Stimulated activated effector memory CD8-positive, alpha-beta T cell treated with anti-CD3 and anti-CD28 coated beads, Interleukin-12 subunit alpha, Interleukin-12 subunit beta, amount 100 ng/mL, for 72 hours (primary cell): ENCODE results near the gene BRD9.

Experiments used
- ATAC-seq: fragments of 150-1000 bp; cut with Tn5 transposase; 2 replicates; pipeline ENCODE4 v1.10.0; 2021
- DNase-seq, 2 donors: peaks; one replicate each; pipeline ENCODE4 v3.0.0; 2021 to 2022; ENCODE audit warnings: low spot score in 2 of 2
- H3K27ac Mint-ChIP-seq: one replicate; pipeline ENCODE4 v1.8.0; 2022; ENCODE audit warnings: mild to moderate bottlenecking, mixed read lengths
- H3K36me3 Mint-ChIP-seq: one replicate; pipeline ENCODE4 v1.8.0; 2022; ENCODE audit warnings: mild to moderate bottlenecking, mixed read lengths
- H3K4me1 Mint-ChIP-seq: one replicate; pipeline ENCODE4 v1.8.0; 2022; ENCODE audit warnings: mixed read lengths
- H3K4me3 Mint-ChIP-seq: one replicate; pipeline ENCODE4 v1.8.0; 2022; ENCODE audit warnings: mild to moderate bottlenecking, mixed read lengths
- H3K9me3 Mint-ChIP-seq: one replicate; pipeline ENCODE4 v1.8.0; 2022; ENCODE audit warnings: mixed read lengths

Gene BRD9

GRCh38 chr5:914612-915011, 22.0 kb upstream of the BRD9 start:
- Mint-ChIP-seq H3K27ac (peak overlapping the region; percentile 61), H3K36me3 (peaks cover 32% of the 10 kb centered on the region), H3K9me3 (no peaks in the 10 kb centered on the region), H3K4me3 (no peak overlapping the region), H3K4me1 (peaks cover 15% of the 10 kb centered on the region)
- DNase-seq, result no peak
- no peak for ATAC-seq

- H3K4me1 Mint-ChIP-seq, result peaks cover 15% of the 10 kb centered on the region
- no peak overlapping the region for H3K4me3 Mint-ChIP-seq
- ATAC-seq (no peak), DNase-seq (no peak)
- peaks cover 32% of the 10 kb centered on the region for H3K36me3 Mint-ChIP-seq
- peak overlapping the region; percentile 61 for H3K27ac Mint-ChIP-seq
- no peaks in the 10 kb centered on the region for H3K9me3 Mint-ChIP-seq
Measured at GRCh38 chr5:914174-914573, 21.6 kb upstream of the BRD9 start.

- H3K4me1 Mint-ChIP-seq, result peaks cover 15% of the 10 kb centered on the region
- peak overlapping the region; percentile 60 for H3K4me3 Mint-ChIP-seq
- peaks cover 32% of the 10 kb centered on the region for H3K36me3 Mint-ChIP-seq
- H3K27ac Mint-ChIP-seq, result peak overlapping the region; percentile 96
- ATAC-seq (peak; percentile 95), DNase-seq (peak; percentile 48 to 59)
- no peaks in the 10 kb centered on the region for H3K9me3 Mint-ChIP-seq
Measured at GRCh38 chr5:912280-913091, 19.9 kb upstream of the BRD9 start.

- Mint-ChIP-seq H3K36me3 (peaks cover 38% of the 10 kb centered on the region), H3K9me3 (no peaks in the 10 kb centered on the region), H3K4me1 (peaks cover 15% of the 10 kb centered on the region), H3K27ac (peak overlapping the region; percentile 96), H3K4me3 (no peak overlapping the region)
- DNase-seq (no peak), ATAC-seq (no peak)
Measured at GRCh38 chr5:911601-912000, 19.0 kb upstream of the BRD9 start.

GRCh38 chr5:910769-911160, 18.2 kb upstream of the BRD9 start:
- peaks cover 40% of the 10 kb centered on the region for H3K36me3 Mint-ChIP-seq
- no peak overlapping the region for H3K27ac Mint-ChIP-seq
- no peaks in the 10 kb centered on the region for H3K9me3 Mint-ChIP-seq
- no peak for ATAC-seq
- H3K4me3 Mint-ChIP-seq, result no peak overlapping the region
- DNase-seq, result no peak
- H3K4me1 Mint-ChIP-seq, result peaks cover 15% of the 10 kb centered on the region

- H3K27ac Mint-ChIP-seq, result no peak overlapping the region
- H3K9me3 Mint-ChIP-seq, result no peaks in the 10 kb centered on the region
- no peak overlapping the region for H3K4me3 Mint-ChIP-seq
- H3K36me3 Mint-ChIP-seq, result peaks cover 45% of the 10 kb centered on the region
- no peak for DNase-seq
- no peak for ATAC-seq
- peaks cover 15% of the 10 kb centered on the region for H3K4me1 Mint-ChIP-seq
Measured at GRCh38 chr5:909994-910768, 17.6 kb upstream of the BRD9 start.

- ATAC-seq, result no peak
- Mint-ChIP-seq H3K4me1 (peaks cover 15% of the 10 kb centered on the region), H3K27ac (no peak overlapping the region)
Measured at GRCh38 chr5:909086-909485, 16.5 kb upstream of the BRD9 start.

GRCh38 chr5:908172-908571, 15.6 kb upstream of the BRD9 start:
- DNase-seq (no peak), ATAC-seq (no peak)
- H3K4me3 Mint-ChIP-seq, result no peak overlapping the region
- H3K27ac Mint-ChIP-seq, result no peak overlapping the region
- H3K9me3 Mint-ChIP-seq, result no peaks in the 10 kb centered on the region
- H3K36me3 Mint-ChIP-seq, result peaks cover 38% of the 10 kb centered on the region
- H3K4me1 Mint-ChIP-seq, result peaks cover 12% of the 10 kb centered on the region

More at GRCh38 chr5:909086-909485, 16.5 kb upstream of the BRD9 start:
- no peaks in the 10 kb centered on the region for H3K9me3 Mint-ChIP-seq
- no peak for DNase-seq
- no peak overlapping the region for H3K4me3 Mint-ChIP-seq
- H3K36me3 Mint-ChIP-seq, result peaks cover 42% of the 10 kb centered on the region

- no peak for DNase-seq
- no peak for ATAC-seq
- Mint-ChIP-seq H3K36me3 (peaks cover 34% of the 10 kb centered on the region), H3K9me3 (no peaks in the 10 kb centered on the region), H3K27ac (no peak overlapping the region), H3K4me3 (no peak overlapping the region), H3K4me1 (peaks cover 9% of the 10 kb centered on the region)
Measured at GRCh38 chr5:907366-907910, 14.8 kb upstream of the BRD9 start.

- peaks cover 28% of the 10 kb centered on the region for H3K36me3 Mint-ChIP-seq
- H3K9me3 Mint-ChIP-seq, result no peaks in the 10 kb centered on the region
- no peak for ATAC-seq
- peak overlapping the region; percentile 62 for H3K27ac Mint-ChIP-seq
- peaks cover 6% of the 10 kb centered on the region for H3K4me1 Mint-ChIP-seq
- no peak overlapping the region for H3K4me3 Mint-ChIP-seq
- no peak for DNase-seq
Measured at GRCh38 chr5:905139-905642, 12.6 kb upstream of the BRD9 start.

- Mint-ChIP-seq H3K36me3 (peaks cover 32% of the 10 kb centered on the region), H3K4me3 (no peak overlapping the region), H3K9me3 (no peaks in the 10 kb centered on the region), H3K4me1 (peaks cover 6% of the 10 kb centered on the region), H3K27ac (no peak overlapping the region)
- no peak for DNase-seq
- no peak for ATAC-seq
Measured at GRCh38 chr5:903756-904096, 11.1 kb upstream of the BRD9 start.

- DNase-seq (no peak), ATAC-seq (no peak)
- H3K9me3 Mint-ChIP-seq, result no peaks in the 10 kb centered on the region
- peaks cover 6% of the 10 kb centered on the region for H3K4me1 Mint-ChIP-seq
- H3K4me3 Mint-ChIP-seq, result no peak overlapping the region
- H3K27ac Mint-ChIP-seq, result no peak overlapping the region
- H3K36me3 Mint-ChIP-seq, result peaks cover 30% of the 10 kb centered on the region
Measured at GRCh38 chr5:902129-902916, 9.7 kb upstream of the BRD9 start.

GRCh38 chr5:900781-901180, 8.2 kb upstream of the BRD9 start:
- no peak for ATAC-seq
- Mint-ChIP-seq H3K9me3 (no peaks in the 10 kb centered on the region), H3K36me3 (peaks cover 24% of the 10 kb centered on the region), H3K4me3 (no peak overlapping the region), H3K4me1 (peaks cover 6% of the 10 kb centered on the region), H3K27ac (no peak overlapping the region)
- no peak for DNase-seq

- Mint-ChIP-seq H3K4me3 (peak overlapping the region; percentile 78), H3K27ac (peak overlapping the region; percentile 34), H3K36me3 (peaks cover 48% of the 10 kb centered on the region), H3K9me3 (no peaks in the 10 kb centered on the region), H3K4me1 (peaks cover 27% of the 10 kb centered on the region)
- ATAC-seq, result no peak
- no peak for DNase-seq
Measured at GRCh38 chr5:893711-894110, 1.1 kb upstream of the BRD9 start.

GRCh38 chr5:893137-893506, 521 bp upstream of the BRD9 start:
- ATAC-seq (peak; percentile 22), DNase-seq (no peak)
- peak overlapping the region; percentile 78 for H3K4me3 Mint-ChIP-seq
- peaks cover 33% of the 10 kb centered on the region for H3K4me1 Mint-ChIP-seq
- H3K27ac Mint-ChIP-seq, result peak overlapping the region; percentile 34
- H3K9me3 Mint-ChIP-seq, result no peaks in the 10 kb centered on the region
- peaks cover 54% of the 10 kb centered on the region for H3K36me3 Mint-ChIP-seq
